Activated T-helper 2 cell treated with anti-CD3 and anti-CD28 coated beads, Interferon-gamma antibody, Interleukin-2, Interleukin-4, amounts not matched to agents 10 μg/mL and 5 μg/mL and 100 μg/mL, durations not matched to agents 14 hours and 24 hours and 36 hours (primary cell): ENCODE measurements around the gene THRAP3. TPM values are rescaled to one million over a fixed set of nuclear protein-coding genes. Genes with fewer than 3 reads are reported as not detected.

Experiments
- DNase-seq: peaks from one replicate; pipeline ENCODE4 v3.0.0; 2021; ENCODE audit warnings: low spot score
- H3K27ac Mint-ChIP-seq: one replicate; pipeline ENCODE4 v1.8.0; 2021; ENCODE audit warnings: mixed read lengths
- H3K27me3 Mint-ChIP-seq: one replicate; pipeline ENCODE4 v1.8.0; 2021; ENCODE audit warnings: low read depth, mixed read lengths
- H3K36me3 Mint-ChIP-seq: one replicate; pipeline ENCODE4 v1.8.0; 2021; ENCODE audit warnings: low read depth, mixed read lengths
- H3K4me1 Mint-ChIP-seq: one replicate; pipeline ENCODE4 v1.8.0; 2021; ENCODE audit warnings: low read depth, mixed read lengths
- H3K4me3 Mint-ChIP-seq: one replicate; pipeline ENCODE4 v1.8.0; 2021; ENCODE audit warnings: low read depth, mild to moderate bottlenecking, moderate library complexity, mixed read lengths
- H3K9me3 Mint-ChIP-seq: one replicate; pipeline ENCODE4 v1.8.0; 2021; ENCODE audit warnings: mixed read lengths
- intact Hi-C: fragments of 100-400 bp; cut with micrococcal nuclease; formaldehyde crosslinking; loops from one replicate; pipeline ENCODE4 v1.15.1; 2023
- total RNA-seq: library from RNA; stranded (reverse); gene quantifications from 2 replicates; pipeline ENCODE4 v1.2.3, GENCODE V29; 2022

The THRAP3 gene
- total RNA-seq, 1 donor from 2014 or later, result 164 TPM

DNA sequence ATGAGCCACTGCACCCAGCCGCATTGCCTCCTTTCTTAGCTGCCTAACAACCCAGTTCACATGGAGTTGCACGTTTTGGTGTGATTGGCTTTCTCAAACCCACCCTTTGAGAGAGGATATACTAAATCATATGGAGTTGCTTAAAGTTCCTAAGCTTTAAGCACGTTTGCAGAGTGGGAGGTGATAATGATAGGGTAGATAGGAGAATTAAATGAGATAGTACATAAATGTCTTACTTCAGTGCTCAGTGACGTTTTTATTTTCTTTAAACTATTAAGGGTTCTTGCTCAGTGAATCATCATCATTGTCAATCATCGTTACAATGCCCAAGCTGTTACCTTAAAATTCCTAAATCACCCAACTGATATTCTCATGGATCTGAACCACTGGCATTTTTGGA lies 79.0 kb downstream of the THRAP3 start:
- Mint-ChIP-seq H3K9me3 (no peaks in the 10 kb centered on the region), H3K36me3 (peaks cover 61% of the 10 kb centered on the region), H3K4me1 (peaks cover 44% of the 10 kb centered on the region), H3K27ac (no peak overlapping the region), H3K27me3 (no peaks in the 10 kb centered on the region), H3K4me3 (no peak overlapping the region)
- DNase-seq, result no peak
- intact Hi-C loops, result loop anchor here (10.0 kb wide), 1 partner anchor 358 kb away; no protein-coding TSS in a partner anchor

GRCh38 chr1:36303650-36304360 lies 79.6 kb downstream of the THRAP3 start:
- DNase-seq, result no peak
- Mint-ChIP-seq H3K9me3 (no peaks in the 10 kb centered on the region), H3K4me3 (no peak overlapping the region), H3K27ac (peak overlapping the region; percentile 9), H3K27me3 (no peaks in the 10 kb centered on the region), H3K4me1 (peaks cover 44% of the 10 kb centered on the region), H3K36me3 (peaks cover 63% of the 10 kb centered on the region)
- intact Hi-C loops, result loop anchor here (10.0 kb wide), 1 partner anchor 359 kb away; no protein-coding TSS in a partner anchor

GRCh38 chr1:36304521-36304920 lies 80.3 kb downstream of the THRAP3 start:
- peaks cover 47% of the 10 kb centered on the region for H3K4me1 Mint-ChIP-seq
- H3K27me3 Mint-ChIP-seq, result no peaks in the 10 kb centered on the region
- H3K36me3 Mint-ChIP-seq, result peaks cover 67% of the 10 kb centered on the region
- H3K9me3 Mint-ChIP-seq, result no peaks in the 10 kb centered on the region
- no peak overlapping the region for H3K27ac Mint-ChIP-seq
- no peak overlapping the region for H3K4me3 Mint-ChIP-seq
- no peak for DNase-seq
- intact Hi-C loops, result loop anchor here (10.0 kb wide), 1 partner anchor 360 kb away; no protein-coding TSS in a partner anchor

DNA sequence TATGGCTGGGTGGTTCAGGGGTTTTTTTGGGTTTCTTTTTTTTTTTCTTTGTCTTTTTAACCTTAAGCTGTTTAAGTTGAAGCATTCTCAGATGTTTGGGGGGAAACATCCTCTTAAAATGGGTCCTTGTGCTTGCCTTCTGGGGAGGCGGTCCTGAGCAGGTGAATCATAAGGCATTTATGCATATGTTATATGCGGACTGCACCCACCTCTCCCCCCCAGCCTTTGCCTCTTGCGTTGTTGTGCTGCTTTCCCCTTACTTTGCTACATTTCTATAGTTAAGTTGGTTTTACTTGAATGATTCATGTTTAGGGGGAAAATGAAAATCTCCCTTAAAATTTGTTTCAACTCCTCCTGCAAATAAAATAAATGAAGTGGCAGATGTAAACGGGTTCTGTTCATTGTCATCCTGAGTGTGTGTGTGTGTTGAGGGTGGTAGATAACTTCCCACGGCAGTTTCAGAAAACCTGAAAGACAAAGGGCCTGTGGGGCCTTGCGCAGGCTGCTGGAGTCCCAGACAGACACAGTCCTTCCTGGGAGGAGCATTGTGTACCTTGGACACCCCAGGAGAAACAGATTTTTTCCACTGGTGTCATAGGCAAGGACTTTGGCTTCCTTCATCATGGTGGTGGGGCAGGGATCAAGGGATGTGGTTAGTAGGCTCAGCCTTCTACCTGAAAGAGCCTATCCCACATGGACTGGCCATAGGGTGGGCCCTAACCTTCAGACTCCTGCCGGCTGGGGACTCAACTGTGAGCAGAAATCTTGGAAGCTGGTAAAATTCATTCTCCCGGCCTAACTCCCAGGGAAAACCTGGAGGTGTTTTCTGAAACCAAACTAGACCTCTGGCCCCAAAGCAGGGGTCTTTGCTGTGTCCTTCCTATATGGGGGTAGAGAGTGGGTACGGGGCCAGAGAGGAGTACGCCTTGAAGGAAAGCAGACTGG lies 81.0 kb downstream of the THRAP3 start:
- intact Hi-C loops, result loop anchor here (5.0 to 10.0 kb wide), 2 partner anchors 82 to 360 kb away; partner anchors contain the start of gene STK40
- Mint-ChIP-seq H3K4me1 (peaks cover 43% of the 10 kb centered on the region), H3K36me3 (peaks cover 62% of the 10 kb centered on the region), H3K27me3 (no peaks in the 10 kb centered on the region), H3K27ac (peak overlapping the region; percentile 89), H3K4me3 (peak overlapping the region; percentile 61), H3K9me3 (no peaks in the 10 kb centered on the region)
- DNase-seq, result no peak

DNA sequence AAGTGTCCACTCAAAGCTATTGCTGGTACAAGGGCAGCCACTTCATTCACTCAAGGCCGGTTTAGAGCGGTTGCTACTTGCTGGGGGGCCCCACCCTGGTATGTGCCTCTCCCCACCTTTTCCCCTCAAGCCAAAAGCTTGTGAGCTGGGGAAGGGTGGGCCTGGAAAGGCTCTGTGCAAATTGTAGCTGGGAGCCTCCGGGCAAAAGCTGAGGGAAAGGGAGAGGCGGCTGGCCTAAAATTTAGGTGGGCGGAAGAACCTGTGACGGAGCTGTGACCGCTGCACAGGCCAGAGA lies 81.6 kb downstream of the THRAP3 start:
- intact Hi-C loops, result loop anchor here (1.0 to 10.0 kb wide), 6 partner anchors 17 to 361 kb away; partner anchors contain the start of genes EVA1B, STK40, THRAP3 and TRAPPC3
- H3K4me1 Mint-ChIP-seq, result peaks cover 41% of the 10 kb centered on the region

GRCh38 chr1:36306210-36306901 lies 82.1 kb downstream of the THRAP3 start, which contains the start of gene SH3D21:
Gene SH3D21 (plus strand): TSS chr1:36306368. CDS start chr1:36306421, 53 bp downstream.
- no peaks in the 10 kb centered on the region for H3K27me3 Mint-ChIP-seq
- intact Hi-C loops, result loop anchor here (1.0 to 10.0 kb wide), 6 partner anchors 17 to 362 kb away; partner anchors contain the start of genes EVA1B, STK40, THRAP3 and TRAPPC3
- H3K36me3 Mint-ChIP-seq, result peaks cover 54% of the 10 kb centered on the region
- H3K27ac Mint-ChIP-seq, result peak within 1 kb of the TSS; percentile 95
- peak; percentile 46 for DNase-seq
- H3K9me3 Mint-ChIP-seq, result no peaks in the 10 kb centered on the region
- peaks cover 37% of the 10 kb centered on the region for H3K4me1 Mint-ChIP-seq
- peak within 1 kb of the TSS; percentile 99 for H3K4me3 Mint-ChIP-seq

More for the DNA sequence above, 81.6 kb downstream of the THRAP3 start:
- no peaks in the 10 kb centered on the region for H3K9me3 Mint-ChIP-seq
- H3K27ac Mint-ChIP-seq, result peak overlapping the region; percentile 73
- peaks cover 59% of the 10 kb centered on the region for H3K36me3 Mint-ChIP-seq
- no peaks in the 10 kb centered on the region for H3K27me3 Mint-ChIP-seq
- no peak for DNase-seq
- peak overlapping the region; percentile 61 for H3K4me3 Mint-ChIP-seq

DNA sequence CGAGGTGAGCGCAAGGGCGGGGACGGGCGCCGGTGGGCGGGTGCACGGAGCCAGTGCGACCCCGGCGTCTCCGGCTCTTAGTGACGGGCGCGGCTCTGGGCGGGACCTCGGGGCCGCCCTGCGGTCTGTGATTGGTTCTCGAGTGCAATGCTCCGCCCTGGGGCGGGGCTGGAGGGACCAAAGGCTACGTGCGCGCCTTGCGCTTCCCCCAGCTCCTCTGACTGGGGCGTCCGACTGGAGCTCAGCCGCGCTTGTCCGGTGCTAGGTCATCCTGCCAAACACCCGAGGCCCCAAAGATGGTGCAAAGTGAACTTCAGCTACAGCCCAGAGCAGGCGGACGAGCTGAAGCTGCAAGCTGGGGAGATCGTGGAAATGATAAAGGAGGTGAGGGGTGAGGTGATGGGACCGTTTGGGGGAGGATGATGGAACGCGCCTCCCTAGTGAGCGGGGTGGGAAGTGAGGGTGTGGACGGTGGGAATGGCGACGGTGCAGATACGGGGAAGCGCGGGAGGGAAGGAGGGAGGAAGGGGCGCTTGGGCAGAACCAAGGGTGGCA lies 82.7 kb downstream of the THRAP3 start:
- DNase-seq, result peak; percentile 93
- Mint-ChIP-seq H3K36me3 (peaks cover 48% of the 10 kb centered on the region), H3K27ac (peak overlapping the region; percentile 95), H3K27me3 (no peaks in the 10 kb centered on the region), H3K4me1 (peaks cover 37% of the 10 kb centered on the region), H3K9me3 (no peaks in the 10 kb centered on the region), H3K4me3 (peak overlapping the region; percentile 99)
- intact Hi-C loops, result loop anchor here (1.0 to 10.0 kb wide), 6 partner anchors 16 to 362 kb away; partner anchors contain the start of genes EVA1B, STK40, THRAP3 and TRAPPC3

DNA sequence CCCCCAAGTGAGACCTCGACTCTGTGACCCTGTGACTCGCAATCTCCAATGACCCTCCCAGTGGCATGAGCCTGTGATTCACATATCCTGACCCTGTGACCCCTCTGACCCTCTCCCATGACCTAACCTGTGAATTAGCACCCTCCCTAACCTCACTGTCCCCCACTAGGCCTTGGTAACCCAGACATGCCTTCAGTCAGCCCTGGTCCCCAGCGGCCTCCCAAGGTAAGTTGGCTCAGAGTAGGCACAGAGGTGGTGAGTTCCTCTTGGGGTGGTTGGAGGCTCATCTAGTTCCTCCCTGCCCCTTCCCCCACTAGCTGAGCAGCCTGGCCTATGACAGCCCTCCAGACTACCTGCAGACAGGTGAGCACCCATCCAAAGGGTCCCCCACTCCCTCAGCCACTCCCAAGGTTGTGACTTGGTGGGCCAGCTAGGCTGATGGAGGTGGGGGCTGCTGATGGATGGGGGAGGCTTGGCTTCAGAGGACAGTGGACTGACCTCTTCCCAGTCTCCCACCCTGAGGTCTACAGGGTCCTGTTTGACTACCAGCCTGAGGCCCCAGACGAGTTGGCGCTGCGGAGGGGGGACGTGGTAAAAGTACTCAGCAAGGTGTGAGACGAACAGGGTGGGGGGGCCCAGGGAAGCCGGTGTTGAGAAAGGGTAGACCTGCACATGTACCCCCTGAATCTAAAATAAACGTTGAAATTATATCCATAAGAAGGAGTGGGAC lies 83.5 kb downstream of the THRAP3 start:
- Mint-ChIP-seq H3K27me3 (no peaks in the 10 kb centered on the region), H3K4me3 (peak overlapping the region; percentile 99), H3K36me3 (peaks cover 40% of the 10 kb centered on the region), H3K27ac (peak overlapping the region; percentile 95), H3K4me1 (peaks cover 32% of the 10 kb centered on the region), H3K9me3 (no peaks in the 10 kb centered on the region)
- no peak for DNase-seq
- intact Hi-C loops, result loop anchor here (2.0 to 10.0 kb wide), 4 partner anchors 80 to 363 kb away; partner anchors contain the start of genes STK40, THRAP3 and TRAPPC3

DNA sequence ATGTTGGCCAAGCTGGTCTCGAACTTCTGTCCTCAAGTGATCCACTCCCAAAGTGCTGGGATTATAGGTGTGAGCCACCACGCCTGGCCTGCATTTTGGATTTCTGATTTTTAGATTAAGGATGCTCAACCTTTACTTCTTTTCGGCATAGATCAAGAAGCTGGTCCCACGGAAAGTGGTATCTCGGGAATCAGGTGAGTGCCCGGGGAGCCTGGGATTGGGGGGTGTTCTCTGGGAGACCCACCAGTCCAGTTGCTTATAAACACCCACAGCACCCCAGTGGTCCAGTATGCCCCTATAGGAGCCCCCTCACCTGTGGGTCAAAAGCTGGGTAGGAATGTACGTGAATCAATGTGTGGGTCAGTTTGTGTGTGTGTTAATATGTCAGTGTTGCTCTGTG lies 85.2 kb downstream of the THRAP3 start:
- H3K36me3 Mint-ChIP-seq, result peaks cover 32% of the 10 kb centered on the region
- intact Hi-C loops, result loop anchor here (5.0 to 10.0 kb wide), 2 partner anchors 78 to 365 kb away; partner anchors contain the start of gene STK40

DNA sequence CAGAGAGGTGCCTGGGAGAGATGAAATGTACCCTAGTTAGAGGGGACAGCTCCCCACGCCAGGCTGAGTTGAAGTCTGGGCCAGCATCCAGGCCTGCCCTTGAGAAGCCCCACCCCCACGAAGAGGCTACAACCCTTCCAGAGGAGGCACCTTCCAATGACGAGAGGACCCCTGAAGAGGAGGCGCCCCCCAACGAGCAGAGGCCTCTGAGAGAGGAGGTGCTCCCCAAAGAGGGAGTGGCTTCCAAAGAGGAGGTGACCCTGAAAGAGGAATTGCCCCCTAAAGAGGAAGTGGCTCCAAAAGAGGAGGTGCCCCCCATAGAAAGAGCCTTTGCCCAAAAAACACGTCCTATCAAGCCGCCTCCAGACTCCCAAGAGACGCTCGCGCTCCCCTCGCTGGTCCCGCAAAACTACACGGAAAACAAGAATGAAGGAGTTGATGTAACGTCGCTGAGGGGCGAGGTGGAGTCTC lies 96.1 kb downstream of the THRAP3 start:
- peaks cover 12% of the 10 kb centered on the region for H3K36me3 Mint-ChIP-seq
- no peaks in the 10 kb centered on the region for H3K9me3 Mint-ChIP-seq
- H3K4me1 Mint-ChIP-seq, result peaks cover 18% of the 10 kb centered on the region
- no peaks in the 10 kb centered on the region for H3K27me3 Mint-ChIP-seq
- intact Hi-C loops, result loop anchor here (5.0 kb wide), 1 partner anchor 47 kb away; no protein-coding TSS in a partner anchor
- no peak for DNase-seq
- no peak overlapping the region for H3K27ac Mint-ChIP-seq
- H3K4me3 Mint-ChIP-seq, result peak overlapping the region; percentile 4

More for the DNA sequence above, 85.2 kb downstream of the THRAP3 start:
- Mint-ChIP-seq H3K4me1 (peaks cover 27% of the 10 kb centered on the region), H3K4me3 (no peak overlapping the region), H3K27ac (no peak overlapping the region), H3K27me3 (no peaks in the 10 kb centered on the region), H3K9me3 (no peaks in the 10 kb centered on the region)
- DNase-seq, result no peak

DNA sequence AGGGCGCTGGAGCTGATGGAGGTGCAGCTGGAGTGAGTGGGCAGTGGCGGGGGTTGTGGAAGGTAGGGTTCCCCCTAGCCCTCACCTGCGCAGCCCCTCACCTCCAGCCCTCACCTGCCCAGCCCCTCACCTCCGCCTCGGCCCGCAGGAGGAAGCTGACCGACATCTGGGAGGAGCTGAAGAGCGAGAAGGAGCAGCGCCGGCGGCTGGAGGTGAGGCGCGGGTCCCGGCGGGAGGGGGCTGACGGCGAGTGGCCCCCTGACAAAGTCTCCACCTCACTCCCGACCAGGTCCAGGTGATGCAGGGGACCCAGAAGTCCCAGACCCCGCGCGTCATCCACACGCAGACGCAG lies 96.5 kb downstream of the THRAP3 start:
- intact Hi-C loops, result loop anchor here (5.0 kb wide), 1 partner anchor 47 kb away; no protein-coding TSS in a partner anchor
- no peak for DNase-seq
- Mint-ChIP-seq H3K4me3 (peak overlapping the region; percentile 4), H3K27ac (no peak overlapping the region), H3K9me3 (no peaks in the 10 kb centered on the region), H3K27me3 (no peaks in the 10 kb centered on the region), H3K4me1 (peaks cover 18% of the 10 kb centered on the region), H3K36me3 (peaks cover 11% of the 10 kb centered on the region)
